HL-60 (cell line): ENCODE measurements around the gene SRR.

Source experiments
- DNase-seq, 2 experiments: peaks; one replicate each; pipeline ENCODE4 v3.0.0-alpha.2; 2010 to 2020; ENCODE audit warnings: low read depth in 1 of 2, low spot score in 1 of 2
- H3K27ac ChIP-seq: fragments of 250-450 bp; sonication (Bioruptor Pico); replicated peaks from 2 replicates; pipeline ENCODE4 v1.5.1; 2020; ENCODE audit warnings: mild to moderate bottlenecking, moderate library complexity
- H3K27me3 ChIP-seq: fragments of 250-450 bp; sonication (Bioruptor Pico); 2 replicates; pipeline ENCODE4 v1.5.1; 2021; ENCODE audit warnings: mild to moderate bottlenecking, moderate library complexity; ENCODE audit not compliant: insufficient read depth, poor library complexity, severe bottlenecking
- H3K4me3 ChIP-seq: replicated peaks from 2 replicates; pipeline ENCODE4 v1.5.1; 2011; ENCODE audit warnings: mild to moderate bottlenecking, control low read depth, low read length; ENCODE audit not compliant: insufficient read depth
- GABPA ChIP-seq: IDR thresholded peaks from 2 replicates; pipeline ENCODE4 v1.6.1; 2012; ENCODE audit warnings: low read depth
- POLR2AphosphoS5 ChIP-seq: IDR thresholded peaks from 2 replicates; pipeline ENCODE4 v1.6.1; 2012; ENCODE audit warnings: low read depth
- SPI1 ChIP-seq: IDR thresholded peaks from 2 replicates; pipeline ENCODE4 v1.6.1; 2012; ENCODE audit warnings: low read depth, mild to moderate bottlenecking, borderline replicate concordance
- TF ChIP-seq, protein P1 (sequence below): IDR thresholded peaks from 2 replicates; pipeline ENCODE4 v1.6.1; 2012; ENCODE audit warnings: low read depth; ENCODE audit not compliant: insufficient replicate concordance
- TF ChIP-seq, protein P2 (sequence below): IDR thresholded peaks from one replicate; pipeline ENCODE4 v1.5.1; 2011; ENCODE audit warnings: low read length, control low read depth, inconsistent platforms; ENCODE audit not compliant: insufficient read depth

The SRR gene

DNA sequence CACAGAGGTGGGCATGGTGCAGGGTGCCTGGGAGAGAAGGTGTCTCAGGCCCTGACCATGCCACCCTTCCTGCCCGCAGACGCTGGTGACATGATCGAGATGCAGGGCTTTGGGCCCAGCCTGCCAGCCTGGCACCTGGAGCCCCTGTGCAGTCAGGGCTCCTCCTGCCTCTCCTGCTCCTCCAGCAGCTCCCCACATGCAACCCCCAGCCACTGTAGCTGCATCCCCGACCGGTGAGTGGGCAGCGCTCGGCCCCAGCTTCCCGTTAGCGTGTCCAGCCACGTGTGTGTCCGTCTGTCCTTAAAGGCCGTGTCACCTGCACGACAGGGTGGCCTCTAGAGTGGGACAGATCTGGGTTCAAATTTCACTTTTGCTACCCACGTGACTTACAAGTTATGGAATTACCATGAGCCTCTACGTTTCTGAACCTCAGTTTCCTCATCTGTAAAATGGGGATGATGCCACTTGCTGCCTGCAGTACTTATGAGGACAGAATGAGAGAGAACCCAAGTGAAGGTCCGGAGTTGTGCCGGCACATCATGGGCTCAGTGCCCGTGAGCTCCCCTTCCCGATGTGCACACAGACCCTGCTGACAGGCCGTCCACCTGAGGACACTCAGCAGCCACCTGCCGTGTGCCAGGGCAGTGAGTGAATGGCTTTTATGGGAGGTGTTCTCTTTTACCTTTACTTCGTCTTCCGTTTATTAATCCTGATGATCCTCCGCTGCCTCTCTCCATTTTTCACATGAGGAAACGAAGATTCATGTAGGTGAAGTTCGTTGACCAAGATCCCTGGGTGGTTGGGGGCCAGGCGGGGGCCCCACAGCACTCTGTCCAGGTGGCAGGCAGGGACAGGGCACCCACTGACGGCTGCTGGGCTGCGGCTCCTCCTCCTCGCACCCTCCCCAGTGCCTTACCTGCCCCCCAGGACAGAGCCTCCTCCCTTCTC, 67.7 kb downstream of the SRR start:
- H3K27me3 ChIP-seq = no peaks in the 10 kb centered on the region
- no peak for TF ChIP-seq SPI1
- TF ChIP-seq, protein P1, sequence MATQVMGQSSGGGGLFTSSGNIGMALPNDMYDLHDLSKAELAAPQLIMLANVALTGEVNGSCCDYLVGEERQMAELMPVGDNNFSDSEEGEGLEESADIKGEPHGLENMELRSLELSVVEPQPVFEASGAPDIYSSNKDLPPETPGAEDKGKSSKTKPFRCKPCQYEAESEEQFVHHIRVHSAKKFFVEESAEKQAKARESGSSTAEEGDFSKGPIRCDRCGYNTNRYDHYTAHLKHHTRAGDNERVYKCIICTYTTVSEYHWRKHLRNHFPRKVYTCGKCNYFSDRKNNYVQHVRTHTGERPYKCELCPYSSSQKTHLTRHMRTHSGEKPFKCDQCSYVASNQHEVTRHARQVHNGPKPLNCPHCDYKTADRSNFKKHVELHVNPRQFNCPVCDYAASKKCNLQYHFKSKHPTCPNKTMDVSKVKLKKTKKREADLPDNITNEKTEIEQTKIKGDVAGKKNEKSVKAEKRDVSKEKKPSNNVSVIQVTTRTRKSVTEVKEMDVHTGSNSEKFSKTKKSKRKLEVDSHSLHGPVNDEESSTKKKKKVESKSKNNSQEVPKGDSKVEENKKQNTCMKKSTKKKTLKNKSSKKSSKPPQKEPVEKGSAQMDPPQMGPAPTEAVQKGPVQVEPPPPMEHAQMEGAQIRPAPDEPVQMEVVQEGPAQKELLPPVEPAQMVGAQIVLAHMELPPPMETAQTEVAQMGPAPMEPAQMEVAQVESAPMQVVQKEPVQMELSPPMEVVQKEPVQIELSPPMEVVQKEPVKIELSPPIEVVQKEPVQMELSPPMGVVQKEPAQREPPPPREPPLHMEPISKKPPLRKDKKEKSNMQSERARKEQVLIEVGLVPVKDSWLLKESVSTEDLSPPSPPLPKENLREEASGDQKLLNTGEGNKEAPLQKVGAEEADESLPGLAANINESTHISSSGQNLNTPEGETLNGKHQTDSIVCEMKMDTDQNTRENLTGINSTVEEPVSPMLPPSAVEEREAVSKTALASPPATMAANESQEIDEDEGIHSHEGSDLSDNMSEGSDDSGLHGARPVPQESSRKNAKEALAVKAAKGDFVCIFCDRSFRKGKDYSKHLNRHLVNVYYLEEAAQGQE = no peak
- TF ChIP-seq, protein P2, sequence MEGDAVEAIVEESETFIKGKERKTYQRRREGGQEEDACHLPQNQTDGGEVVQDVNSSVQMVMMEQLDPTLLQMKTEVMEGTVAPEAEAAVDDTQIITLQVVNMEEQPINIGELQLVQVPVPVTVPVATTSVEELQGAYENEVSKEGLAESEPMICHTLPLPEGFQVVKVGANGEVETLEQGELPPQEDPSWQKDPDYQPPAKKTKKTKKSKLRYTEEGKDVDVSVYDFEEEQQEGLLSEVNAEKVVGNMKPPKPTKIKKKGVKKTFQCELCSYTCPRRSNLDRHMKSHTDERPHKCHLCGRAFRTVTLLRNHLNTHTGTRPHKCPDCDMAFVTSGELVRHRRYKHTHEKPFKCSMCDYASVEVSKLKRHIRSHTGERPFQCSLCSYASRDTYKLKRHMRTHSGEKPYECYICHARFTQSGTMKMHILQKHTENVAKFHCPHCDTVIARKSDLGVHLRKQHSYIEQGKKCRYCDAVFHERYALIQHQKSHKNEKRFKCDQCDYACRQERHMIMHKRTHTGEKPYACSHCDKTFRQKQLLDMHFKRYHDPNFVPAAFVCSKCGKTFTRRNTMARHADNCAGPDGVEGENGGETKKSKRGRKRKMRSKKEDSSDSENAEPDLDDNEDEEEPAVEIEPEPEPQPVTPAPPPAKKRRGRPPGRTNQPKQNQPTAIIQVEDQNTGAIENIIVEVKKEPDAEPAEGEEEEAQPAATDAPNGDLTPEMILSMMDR = no peak
- no peak for DNase-seq
- H3K27ac ChIP-seq = no peak overlapping the region
- H3K4me3 ChIP-seq = no peak overlapping the region

DNA sequence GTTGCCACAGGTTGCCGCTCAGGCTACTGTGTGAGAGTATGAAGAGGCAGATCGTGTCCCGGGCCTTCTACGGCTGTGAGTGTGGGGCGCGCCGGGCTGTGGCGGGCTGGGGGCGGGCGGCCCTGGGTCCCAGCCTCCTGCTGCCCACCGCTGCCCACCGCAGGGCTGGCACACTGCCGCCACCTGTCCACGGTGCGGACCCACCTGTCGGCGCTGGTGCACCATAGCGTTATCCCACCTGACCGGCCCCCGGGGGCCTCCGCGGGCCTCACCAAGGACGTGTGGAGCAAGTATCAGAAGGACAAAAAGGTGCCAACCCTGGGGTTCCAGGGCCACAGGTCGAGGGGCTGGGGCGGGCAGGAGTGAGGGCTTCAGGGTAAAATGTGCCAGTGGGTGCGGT, 68.4 kb downstream of the SRR start:
- no peak overlapping the region for H3K4me3 ChIP-seq
- TF ChIP-seq, protein P1 = no peak
- TF ChIP-seq POLR2AphosphoS5 = no peak
- no peak for TF ChIP-seq GABPA
- TF ChIP-seq SPI1 = no peak
- TF ChIP-seq, protein P2 = no peak
- H3K27me3 ChIP-seq = no peaks in the 10 kb centered on the region
- DNase-seq = no peak
- H3K27ac ChIP-seq = no peak overlapping the region

DNA sequence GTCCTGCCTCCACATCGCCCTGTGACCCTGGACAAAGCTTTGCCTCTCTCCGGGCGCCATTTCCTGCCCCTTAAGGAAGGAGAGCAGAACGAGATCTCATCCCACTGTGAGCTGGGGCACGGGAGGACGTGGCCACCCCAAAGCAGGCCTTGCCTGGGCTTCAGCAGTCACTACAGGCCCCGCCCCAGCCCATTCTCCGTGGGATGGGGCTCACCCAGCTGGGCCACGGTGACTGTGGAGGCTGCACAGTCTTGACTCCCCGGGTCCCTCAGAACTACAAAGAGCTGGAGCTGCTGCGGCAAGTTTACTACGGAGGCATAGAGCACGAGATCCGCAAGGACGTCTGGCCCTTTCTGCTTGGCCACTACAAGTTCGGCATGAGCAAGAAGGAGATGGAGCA, 68.9 kb downstream of the SRR start:
- no peak overlapping the region for H3K27ac ChIP-seq
- TF ChIP-seq, protein P2 = no peak
- TF ChIP-seq SPI1 (no peak), POLR2AphosphoS5 (no peak), GABPA (no peak)
- TF ChIP-seq, protein P1 = no peak
- H3K4me3 ChIP-seq = no peak overlapping the region
- no peak for DNase-seq
- no peaks in the 10 kb centered on the region for H3K27me3 ChIP-seq
